NCI-H774 (cell line): Measurements from ENCODE around the gene LRRC53.

Experiments
- DNase-seq: peaks from one replicate; lab custom pipeline; 2025; lab: John Stamatoyannopoulos, UW

LRRC53 gene

GRCh38 chr1:74512170-74512915, at the start of gene LRRC53:
Gene LRRC53 (minus strand): TSS chr1:74512611. CDS start chr1:74483349, 29,262 bp downstream.
- DNase-seq: no peak

DNA sequence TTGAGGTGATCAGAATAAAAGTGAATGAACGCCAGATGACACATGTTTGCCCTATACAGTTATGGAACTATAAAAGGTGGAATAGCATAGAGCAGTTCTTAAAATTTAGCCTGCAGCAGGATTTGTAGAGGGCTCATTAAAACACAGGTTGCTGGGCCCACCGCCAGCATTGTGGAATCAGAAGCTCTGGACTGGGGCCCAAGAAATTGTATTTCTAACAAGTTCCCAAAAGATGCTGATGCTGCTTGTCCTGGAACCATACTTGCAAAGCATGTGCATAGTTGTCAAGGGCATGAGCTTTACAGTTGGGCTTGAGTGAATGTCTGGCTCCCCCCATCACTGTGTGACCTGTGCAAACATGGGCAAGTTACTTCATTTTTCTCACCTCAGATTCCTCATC, 37.5 kb upstream of the LRRC53 start:
- DNase-seq: no peak

- DNase-seq: no peak
Observed at GRCh38 chr1:74548961-74549750, 36.7 kb upstream of the LRRC53 start.

GRCh38 chr1:74545821-74546220, 33.4 kb upstream of the LRRC53 start:
- DNase-seq: no peak

DNA sequence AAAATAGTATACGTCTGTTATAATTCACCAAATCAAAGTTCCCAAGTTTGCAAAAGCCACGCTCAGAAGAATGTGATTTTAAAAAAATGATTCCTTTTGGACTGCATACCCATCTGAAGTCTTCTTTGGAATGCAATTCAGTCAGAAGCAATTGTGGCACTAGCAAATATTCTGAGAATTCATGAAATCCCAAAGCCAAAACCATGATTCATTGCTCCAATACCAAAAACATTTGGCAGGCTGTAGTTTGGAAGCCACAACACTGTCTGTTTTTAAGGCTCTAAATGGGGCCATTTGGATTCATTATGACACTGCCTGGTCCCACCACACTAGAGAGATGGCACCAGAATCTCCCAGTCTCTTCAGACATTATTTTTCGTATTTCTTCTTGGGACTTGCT, 21.8 kb upstream of the LRRC53 start:
- no peak for DNase-seq

GRCh38 chr1:74531796-74532195, 19.4 kb upstream of the LRRC53 start:
- no peak for DNase-seq

- no peak for DNase-seq
Observed at GRCh38 chr1:74530892-74531291, 18.5 kb upstream of the LRRC53 start.

DNA sequence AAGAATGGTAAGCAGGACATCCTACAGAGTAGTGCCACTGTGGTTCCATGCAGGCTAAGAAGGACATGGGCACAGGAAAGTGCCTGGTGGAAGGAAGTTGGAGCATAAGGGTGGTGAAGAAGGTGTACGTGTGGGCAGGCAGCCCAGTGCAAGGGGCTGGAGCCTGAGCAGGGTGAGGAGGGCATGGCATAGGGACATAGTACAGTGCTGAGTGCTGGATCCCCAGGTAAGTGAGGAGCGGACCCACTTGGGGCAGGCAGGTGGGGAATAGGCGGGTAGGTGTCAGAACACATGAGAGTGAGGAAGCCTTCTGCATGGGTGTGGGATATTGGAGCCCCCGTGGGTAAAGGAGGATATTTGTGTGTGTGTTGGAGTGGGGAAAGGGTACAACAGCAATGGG, 15.7 kb upstream of the LRRC53 start:
- no peak for DNase-seq

DNA sequence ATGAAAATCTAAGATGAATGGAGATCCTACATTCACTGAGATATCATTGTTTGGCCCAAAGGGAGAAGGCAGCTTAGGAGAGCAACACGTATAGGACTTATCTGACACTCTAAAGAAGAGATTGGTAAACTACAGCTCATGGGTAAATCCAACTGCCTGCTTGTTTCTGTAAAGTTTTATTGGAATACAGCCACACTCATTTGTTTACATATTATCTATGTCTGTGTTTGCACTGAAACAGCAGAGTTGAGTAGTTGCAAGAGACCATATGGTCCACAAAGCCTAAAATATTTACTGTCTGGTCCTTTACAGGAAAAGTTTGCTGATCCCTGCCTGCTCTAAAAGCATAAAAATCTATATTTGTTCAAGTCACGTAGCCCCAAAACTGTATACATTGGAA, 14.3 kb upstream of the LRRC53 start:
- peak; percentile 73 for DNase-seq

- no peak for DNase-seq
Observed at GRCh38 chr1:74523873-74524480, 11.6 kb upstream of the LRRC53 start.

DNA sequence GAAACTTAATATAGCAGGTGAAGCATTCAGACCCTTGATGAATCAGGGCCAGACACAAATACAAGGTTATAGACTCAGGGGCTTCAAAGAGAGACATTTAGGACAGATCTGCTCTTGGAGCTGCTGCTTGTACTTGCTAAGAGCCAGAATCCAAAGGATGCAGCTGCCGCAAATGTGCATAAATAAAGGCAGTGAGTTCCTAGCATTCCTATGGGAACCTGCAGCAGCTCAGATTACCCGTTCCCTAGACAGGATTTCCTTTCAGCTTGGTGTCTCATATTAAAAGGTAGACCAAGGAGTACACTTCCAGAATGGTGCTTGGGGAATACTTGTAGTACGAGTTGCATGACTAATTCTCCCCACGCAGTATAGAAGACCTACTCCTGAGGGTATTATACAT, 9.7 kb upstream of the LRRC53 start:
- no peak for DNase-seq

GRCh38 chr1:74517599-74518051, 5.2 kb upstream of the LRRC53 start:
- no peak for DNase-seq

DNA sequence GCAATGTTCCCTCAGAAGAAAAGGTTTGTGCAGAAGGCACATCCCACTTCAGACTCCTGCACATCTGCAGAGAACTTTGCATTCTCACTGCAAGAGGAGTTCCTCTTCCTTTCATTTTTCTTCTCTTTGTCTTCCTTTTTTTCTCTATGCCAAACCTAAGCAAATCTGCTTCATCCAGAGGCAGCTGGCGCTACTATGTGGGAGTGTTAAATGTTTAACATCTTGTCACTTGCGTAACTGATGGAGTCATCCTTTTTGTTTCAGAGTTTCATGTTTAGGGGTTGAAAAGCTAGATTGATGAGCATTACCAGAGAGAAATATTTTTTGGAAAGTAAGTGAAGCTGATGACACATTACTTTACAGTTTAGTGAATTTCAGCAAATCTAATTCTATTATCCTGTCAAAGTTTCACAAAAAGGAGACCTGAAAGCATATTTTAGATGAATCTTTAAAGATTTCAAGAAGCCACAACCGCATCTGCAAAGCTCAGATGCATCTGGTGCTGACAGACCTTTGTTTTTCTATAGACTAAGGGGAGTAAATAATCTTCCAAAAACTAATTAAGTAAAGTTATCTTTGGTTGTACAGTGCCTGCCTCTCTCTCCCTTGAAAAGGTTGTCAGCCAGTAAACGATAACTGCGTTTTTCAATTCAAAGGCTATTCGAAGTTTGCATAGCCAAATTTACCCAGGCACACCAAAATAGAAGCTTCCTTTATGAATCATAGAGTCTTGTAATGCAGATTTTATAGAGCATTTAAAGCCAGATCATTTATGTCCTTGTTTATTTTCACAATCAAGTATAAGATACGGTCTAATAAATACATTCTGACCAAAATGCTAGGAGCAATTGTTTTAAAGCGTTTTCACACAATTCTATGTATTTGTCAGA, 1.2 kb upstream of the LRRC53 start:
- DNase-seq: no peak

DNA sequence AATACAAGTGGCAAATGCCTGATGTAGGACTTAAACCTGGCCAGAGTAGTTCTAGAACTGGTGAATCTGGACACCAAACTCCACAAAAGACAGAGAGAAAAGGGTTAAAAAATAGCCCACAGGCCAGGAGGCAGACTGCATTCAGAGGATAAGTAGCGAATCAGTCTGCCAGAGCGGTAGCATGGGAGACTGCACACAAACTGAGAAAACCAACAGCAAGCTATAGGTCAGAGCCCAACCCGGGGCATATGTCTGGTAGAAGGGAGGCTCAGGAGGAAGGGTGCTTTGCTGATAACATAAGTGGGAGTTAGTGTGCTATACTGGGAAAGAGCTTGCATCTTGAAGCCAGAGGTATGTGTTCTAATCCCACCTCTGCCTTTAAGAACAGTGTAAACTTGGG, 4.0 kb downstream of the LRRC53 start:
- no peak for DNase-seq

DNA sequence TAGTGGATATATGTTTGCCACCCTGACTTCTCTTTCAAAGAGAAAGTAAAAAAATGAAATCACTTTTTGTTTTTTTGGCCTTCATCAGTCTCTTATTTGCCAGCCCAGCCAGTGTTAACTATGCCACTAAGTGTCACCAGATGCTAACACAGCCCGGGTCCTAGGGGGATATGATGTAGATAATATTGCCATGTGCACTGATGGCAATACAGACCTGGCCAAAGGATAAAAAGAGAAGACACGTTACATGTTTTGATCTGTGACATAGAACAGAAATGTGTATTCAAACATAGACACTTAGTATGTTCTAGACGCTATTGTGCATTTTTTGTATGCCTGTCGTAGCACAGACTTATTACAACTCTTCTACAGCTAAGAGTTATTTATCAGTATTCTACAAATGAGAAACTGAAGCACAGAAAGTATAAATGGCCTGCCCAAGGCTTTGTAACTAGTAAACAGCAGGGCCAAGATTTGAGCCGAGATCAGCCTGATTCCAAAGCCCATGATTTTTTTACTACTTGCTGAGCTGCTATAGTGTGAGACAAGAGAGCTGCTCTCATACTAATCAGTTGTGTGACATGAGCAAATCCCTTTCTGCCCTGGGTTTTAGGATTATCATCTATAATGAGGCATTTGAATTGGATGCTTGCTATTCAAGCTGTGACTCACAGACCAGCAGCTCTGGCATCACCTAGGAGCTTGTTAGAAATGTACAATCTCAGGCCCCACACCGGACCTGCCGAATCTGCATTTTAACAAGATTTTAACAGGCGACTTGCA, 6.3 kb downstream of the LRRC53 start:
- DNase-seq: peak; percentile 29

DNA sequence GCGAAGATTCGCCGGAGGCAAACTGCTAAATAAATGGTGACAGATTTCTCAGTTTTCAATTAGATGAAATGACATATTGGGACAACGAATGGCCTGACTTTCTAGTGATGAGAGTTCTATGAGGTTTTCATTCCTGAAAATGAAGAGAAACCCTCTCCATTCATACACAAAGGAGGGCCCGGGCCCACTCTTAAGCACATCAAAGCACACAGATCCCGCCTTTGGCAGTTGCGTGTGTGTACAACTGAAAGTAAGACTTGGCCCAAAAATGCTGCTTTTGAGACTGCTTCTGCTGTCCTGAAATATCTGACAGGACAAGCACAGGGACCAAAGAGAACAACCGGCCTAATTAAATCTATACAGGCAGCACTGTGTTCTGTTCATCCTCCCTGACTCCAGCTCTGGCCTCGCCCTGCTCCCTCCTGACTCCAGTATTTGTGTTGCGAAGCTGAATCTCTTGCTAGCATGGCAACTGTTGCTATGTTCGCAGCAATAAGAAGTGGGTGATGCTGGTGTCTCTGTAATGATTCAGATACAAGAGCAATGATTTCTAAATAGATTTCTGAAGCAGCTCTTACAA, 7.4 kb downstream of the LRRC53 start:
- peak; percentile 80 for DNase-seq

DNA sequence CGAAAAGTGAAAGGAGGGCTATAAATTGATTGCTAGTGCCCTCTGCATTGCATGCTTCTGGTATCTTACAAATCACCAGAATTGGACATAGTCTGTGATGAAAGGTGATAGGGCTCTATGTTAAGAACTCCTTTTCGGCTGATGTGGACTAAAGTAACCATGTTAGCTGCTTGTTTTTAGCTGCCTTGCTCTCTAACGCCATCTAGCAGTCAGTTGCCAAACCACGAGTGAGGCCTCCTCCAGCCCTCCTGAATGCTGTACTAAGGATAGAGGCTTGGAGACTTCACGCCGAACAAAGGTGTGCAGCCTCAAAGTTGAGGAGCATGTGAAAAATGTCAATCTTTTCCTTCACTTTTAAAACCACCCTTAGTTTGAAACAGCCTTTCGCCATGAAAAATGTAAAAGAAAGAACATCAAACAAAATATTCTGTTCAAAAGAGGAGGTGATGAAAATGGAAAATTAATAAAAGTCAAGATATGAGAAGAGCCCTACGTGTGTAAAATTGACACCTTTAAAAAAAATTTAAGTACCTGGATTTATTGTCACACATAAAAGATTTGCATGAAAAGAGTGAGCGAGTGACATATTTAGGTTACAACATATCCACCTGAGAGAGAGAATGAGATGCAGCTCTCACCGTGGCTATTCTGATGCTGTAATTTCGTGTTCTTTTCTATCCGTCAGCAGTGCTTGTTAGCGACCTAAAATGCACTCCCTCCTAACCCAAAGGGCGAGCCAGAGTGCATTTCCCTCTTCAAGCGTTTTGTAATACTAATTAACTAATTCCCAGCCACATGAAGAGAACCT, 8.1 kb downstream of the LRRC53 start:
- DNase-seq: peak; percentile 76

GRCh38 chr1:74502858-74503257, 9.6 kb downstream of the LRRC53 start:
- no peak for DNase-seq

GRCh38 chr1:74502432-74502831, 10.0 kb downstream of the LRRC53 start:
- no peak for DNase-seq

DNA sequence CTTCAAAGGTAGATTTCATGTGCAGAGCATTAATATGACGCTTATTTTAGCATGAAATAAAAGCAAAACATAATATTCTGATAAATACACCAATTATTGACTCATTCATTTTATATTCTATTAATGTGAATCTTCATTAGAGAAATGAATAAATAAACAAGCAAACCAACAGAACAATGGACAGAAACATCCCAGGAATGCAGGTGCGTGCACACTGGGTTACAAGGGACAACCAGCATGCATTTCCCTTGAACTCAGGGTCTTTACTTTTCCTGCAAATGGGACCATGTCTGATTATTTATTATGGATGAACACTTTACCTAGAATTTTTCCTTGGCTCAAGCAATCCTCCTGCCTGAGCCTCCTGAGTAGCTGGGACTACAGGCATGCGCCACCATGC, 13.5 kb downstream of the LRRC53 start:
- DNase-seq: no peak
